Pancreas (tissue), 10 donors: ENCODE results near the gene PLCB2. TPM values are rescaled to one million over a fixed set of nuclear protein-coding genes. Genes with fewer than 3 reads are reported as not detected.

Experiments
- ATAC-seq, 4 donors: fragments of 200-7000 bp; cut with Tn5 transposase; one replicate each; pipeline versions ENCODE4 v1.8.0 to v1.9.1; 2020; ENCODE audit warnings: mild to moderate bottlenecking in 4 of 4, moderate library complexity in 4 of 4
- DNase-seq, 6 donors: peaks; one replicate each; pipeline ENCODE4 v3.0.0-alpha.2; 2020
- FAIRE-seq: peaks from 2 replicates; lab custom pipeline; 2012; peaks lifted over from hg19 to GRCh38; lab: Jason Lieb, UNC
- H3K27ac ChIP-seq, 4 donors: fragments of 200-600 bp; sonication (generic); 1 replicate in 3 of 4; 2 replicates in 1 of 4; pipeline versions ENCODE4 v1.5.0 to v1.8.0; 2020
- H3K27me3 ChIP-seq, 4 donors: fragments of 200-600 bp; one replicate each; pipeline ENCODE4 v1.8.0; 2021
- H3K36me3 ChIP-seq, 3 donors: fragments of 200-600 bp; sonication (generic) in 1 of 3; one replicate each; pipeline versions ENCODE4 v1.5.0 to v1.8.0; 2020 to 2021
- H3K4me1 ChIP-seq, 3 donors: fragments of 200-600 bp; one replicate each; pipeline ENCODE4 v1.8.0; 2021
- H3K4me3 ChIP-seq, 4 donors: fragments of 200-600 bp; sonication (generic) in 2 of 4; one replicate each; pipeline versions ENCODE4 v1.5.0 to v1.8.0; 2020 to 2021
- H3K9me3 ChIP-seq, 4 donors: fragments of 200-600 bp; one replicate each; pipeline ENCODE4 v1.8.0; 2021
- CTCF ChIP-seq, 4 donors: fragments of 200-600 bp; sonication (generic) in 3 of 4; IDR thresholded peaks; one replicate each; pipeline versions ENCODE4 v1.5.0 to v1.8.0; 2021; ENCODE audit warnings: antibody characterized with exemption in 4 of 4
- WGBS, 2 donors: extraction: QIAGEN DNeasy Blood & Tissue Kit; methylation state at CpG; one replicate each; pipeline ENCODE4 v1.1.7; 2013; 5-methylcytosine and 5-hydroxymethylcytosine counted together
- intact Hi-C, 3 donors: fragments of 100-400 bp; cut with DNase I; formaldehyde crosslinking; loops; one replicate each; pipeline versions ENCODE4 v1.11.1 to v1.14.2; 2022
- polyA plus RNA-seq, 2 donors: library from polyadenylated mRNA; stranded (reverse); fragments of 200-250 nt; gene quantifications; one replicate each; pipeline ENCODE4 v1.2.3, GENCODE V29; 2013
- total RNA-seq, 6 donors: library from RNA; stranded (reverse); fragmentation: NEBNext Ultra II Directional in 4 of 6; extraction: Animal tissue kit (Norgen Biotek cat#: 25700) in 4 of 6; gene quantifications; one replicate each; pipeline versions ENCODE4 v1.2.1 to v1.2.4, GENCODE V29; 2021 to 2023
- donor health status: healthy with polysubstance abuse.
- donor health status: DM: no; HTN: no; CAD: no; lungs with moderate emphysema.
- donor health status: DM: no; HTN: no; CAD: no.
- donor health status: control.
- donor health status: control.
- donor health status: Bipolar disorder and iron deficiency.
- donor health status: DM: yes; HTN: yes; CAD: no.
- donor health status: DM: no; HTN: no; CAD: no.
- donor health status: DM: no; HTN: no; CAD: no.
- donor health status: DM: yes; HTN: yes; CAD: no.

Gene PLCB2
- total and polyA plus RNA-seq, 8 donors: 0.94 to 23.5 (median 5.7) TPM

GRCh38 chr15:40323953-40324937 lies 16.5 kb upstream of the PLCB2 start:
- Histone ChIP-seq H3K4me3 (peak overlapping the region; percentile 49 to 86 (median 80)), H3K36me3 (no peaks in the 10 kb centered on the region), H3K27ac (peak overlapping the region in 2 of 4 donors; percentile 57 to 64), H3K9me3 (no peaks in the 10 kb centered on the region), H3K4me1 (peaks cover 9 to 18% (median 12%) of the 10 kb centered on the region in 3 donors), H3K27me3 (no peaks in the 10 kb centered on the region)
- FAIRE-seq (no peak), ATAC-seq (peak in 1 of 4 donors; percentile 3), DNase-seq (peak in 4 of 6 donors; percentile 45 to 82 (median 68))
- 0 to 1% methylated on average over 59 to 101 of the region's 101 CpGs for WGBS, 2 donors
- intact Hi-C loops: no loop called here
- no peak for TF ChIP-seq CTCF (IDR thresholded peaks at IDR 0.05)

- Histone ChIP-seq H3K9me3 (no peaks in the 10 kb centered on the region), H3K27me3 (no peaks in the 10 kb centered on the region), H3K4me3 (peak within 1 kb of the TSS; percentile 49 to 86 (median 80)), H3K4me1 (peaks cover 9 to 18% (median 12%) of the 10 kb centered on the region in 3 donors), H3K27ac (peak within 1 kb of the TSS in 3 of 4 donors; percentile 55 to 74 (median 64)), H3K36me3 (no peaks in the 10 kb centered on the region)
- ATAC-seq: peak; percentile 90 to 95 (median 90)
- peak; percentile 87 to 96 (median 92) for DNase-seq
- peak; percentile 39 to 50 (median 46) for TF ChIP-seq CTCF (IDR thresholded peaks at IDR 0.05)
- intact Hi-C loops: no loop called here
- WGBS, 2 donors: 0 to 1% methylated on average over 43 to 103 of the region's 103 CpGs
- FAIRE-seq: no peak
These were observed 15.7 kb upstream of the PLCB2 start, which contains the start of gene INAFM2 for GRCh38 chr15:40323239-40323952. Gene INAFM2 (plus strand): TSS chr15:40323692. CDS start chr15:40324056, 364 bp downstream.

GRCh38 chr15:40322531-40323238 lies 14.9 kb upstream of the PLCB2 start:
- 44% methylated on average over 26 of the region's 26 CpGs for WGBS, 2 donors
- TF ChIP-seq CTCF (IDR thresholded peaks at IDR 0.05): no peak
- H3K27me3 ChIP-seq: no peaks in the 10 kb centered on the region
- H3K4me3 ChIP-seq: peak overlapping the region in 2 of 4 donors; percentile 81 to 86
- peak overlapping the region in 3 of 4 donors; percentile 42 to 74 (median 55) for H3K27ac ChIP-seq
- DNase-seq (peak in 2 of 6 donors; percentile 45 to 61), FAIRE-seq (no peak), ATAC-seq (peak in 3 of 4 donors; percentile 26 to 32 (median 26))
- no peaks in the 10 kb centered on the region for H3K9me3 ChIP-seq
- no peaks in the 10 kb centered on the region for H3K36me3 ChIP-seq
- intact Hi-C loops: no loop called here
- peaks cover 9 to 16% (median 12%) of the 10 kb centered on the region in 3 donors for H3K4me1 ChIP-seq

- TF ChIP-seq CTCF (IDR thresholded peaks at IDR 0.05): peak; percentile 66 to 91 (median 84)
- WGBS, 2 donors: 7 to 8% methylated on average over 2 of the region's 2 CpGs
- H3K4me1 ChIP-seq: peaks cover 9 to 16% (median 12%) of the 10 kb centered on the region in 3 donors
- no peaks in the 10 kb centered on the region for H3K9me3 ChIP-seq
- ATAC-seq: peak in 3 of 4 donors; percentile 35 to 42 (median 40)
- intact Hi-C loops: no loop called here
- no peaks in the 10 kb centered on the region for H3K27me3 ChIP-seq
- H3K36me3 ChIP-seq: no peaks in the 10 kb centered on the region
- FAIRE-seq: peak; percentile 34
- no peak overlapping the region for H3K4me3 ChIP-seq
- H3K27ac ChIP-seq: no peak overlapping the region
- peak in 1 of 6 donors; percentile 56 for DNase-seq
These were observed 13.2 kb upstream of the PLCB2 start for GRCh38 chr15:40320931-40321371.
